ENCODE data around the gene LRRC38. TPM values are rescaled to one million over a fixed set of nuclear protein-coding genes. Genes with fewer than 3 reads are reported as not detected.

Gene LRRC38
- total RNA-seq, 1 donor from 2014 or later = 0.33 TPM

DNA sequence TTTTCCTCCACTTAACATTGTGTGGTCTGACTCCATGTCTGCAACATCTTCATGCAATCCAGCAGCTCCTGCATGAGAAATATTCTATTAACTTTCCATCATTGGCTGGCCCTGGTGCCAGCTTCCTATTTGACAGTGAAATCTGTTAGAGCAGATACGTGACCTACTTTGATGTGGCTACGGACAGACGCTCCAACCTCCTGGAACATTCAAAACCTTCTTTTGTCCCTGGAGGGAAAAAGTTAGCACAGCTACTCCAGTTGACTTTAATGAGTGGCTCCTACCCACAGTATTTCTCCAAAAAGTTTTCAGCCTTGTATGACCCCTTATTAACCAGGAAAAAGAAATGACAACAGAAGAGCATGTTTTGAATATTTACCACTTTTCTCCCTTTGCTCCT, 81.6 kb downstream of the LRRC38 start:
- Histone ChIP-seq H3K36me3 (ENCODE audit: control insufficient read depth, insufficient read depth, low read length) (no peaks in the 10 kb centered on the region), H3K27me3 (ENCODE audit: control insufficient read depth, insufficient read depth, low read length) (no peaks in the 10 kb centered on the region), H3K4me3 (ENCODE audit: low read depth, low read length) (no peak overlapping the region)
- no peak for DNase-seq (ENCODE audit: low read depth)
- TF ChIP-seq CTCF (IDR thresholded peaks at IDR 0.05; ENCODE audit: insufficient read depth, low read length, poor library complexity, severe bottlenecking) = no peak

GRCh38 chr1:13430495-13430894, 83.3 kb downstream of the LRRC38 start:
- Histone ChIP-seq H3K36me3 (ENCODE audit: control insufficient read depth, insufficient read depth, low read length) (no peaks in the 10 kb centered on the region), H3K27me3 (ENCODE audit: control insufficient read depth, insufficient read depth, low read length) (no peaks in the 10 kb centered on the region), H3K4me3 (ENCODE audit: low read depth, low read length) (no peak overlapping the region)
- no peak for TF ChIP-seq CTCF (IDR thresholded peaks at IDR 0.05; ENCODE audit: insufficient read depth, low read length, poor library complexity, severe bottlenecking)
- no peak for DNase-seq (ENCODE audit: low read depth)

Other genes starting within 250 kb of the LRRC38 start
- gene PRAMEF8, start 228.9 kb downstream of the LRRC38 start, total RNA-seq = not detected in 2 replicates
- gene PRAMEF33, start 210.5 kb downstream of the LRRC38 start, total RNA-seq = not detected in 2 replicates
- gene PRAMEF15, start 198.4 kb downstream of the LRRC38 start, total RNA-seq = not detected in 2 replicates
- gene PRAMEF14, start 166.9 kb downstream of the LRRC38 start, total RNA-seq = not detected in 2 replicates
- not detected in 2 replicates for gene PRAMEF19, start 142.1 kb downstream of the LRRC38 start, total RNA-seq
- gene PRAMEF17, start 124.4 kb downstream of the LRRC38 start, total RNA-seq = not detected in 2 replicates
- gene PRAMEF20, start 103.6 kb downstream of the LRRC38 start, total RNA-seq = not detected in 2 replicates
- 12.2 and 19.2 TPM in 2 replicates for gene PDPN, start 69.8 kb upstream of the LRRC38 start, total RNA-seq
- gene PRDM2, start 186.2 kb upstream of the LRRC38 start, total RNA-seq = 13.9 and 15.0 TPM in 2 replicates

Measured in kidney epithelial cell (primary cell).